Parathyroid adenoma (tissue), 2 donors: ENCODE data around the gene KAT5.
"Not testable (repeated sequence)": the region's sequence is repeated elsewhere in the genome, so short reads cannot be mapped to it uniquely, and the experiment has no call there.

Experiments used
- H2AFZ ChIP-seq: fragments of 300-600 bp; sonication (generic); one replicate; pipeline ENCODE4 v1.7.0; 2017; ENCODE audit warnings: antibody characterized with exemption, mild to moderate bottlenecking
- H3K27ac ChIP-seq: fragments of 300-600 bp; sonication (generic); one replicate; pipeline ENCODE4 v1.7.0; 2017
- H3K27me3 ChIP-seq: fragments of 300-600 bp; sonication (generic); one replicate; pipeline ENCODE4 v1.7.0; 2017; ENCODE audit warnings: low read length; ENCODE audit not compliant: control insufficient read depth, insufficient read depth
- H3K36me3 ChIP-seq: fragments of 300-600 bp; sonication (generic); one replicate; pipeline ENCODE4 v1.7.0; 2017; ENCODE audit warnings: low read length; ENCODE audit not compliant: control insufficient read depth, insufficient read depth
- H3K4me1 ChIP-seq: fragments of 300-600 bp; sonication (generic); one replicate; pipeline ENCODE4 v1.7.0; 2017; ENCODE audit warnings: control low read depth
- H3K4me2 ChIP-seq: fragments of 300-600 bp; sonication (generic); one replicate; pipeline ENCODE4 v1.7.0; 2017; ENCODE audit warnings: low read length
- H3K4me3 ChIP-seq: fragments of 300-600 bp; sonication (generic); one replicate; pipeline ENCODE4 v1.7.0; 2017; ENCODE audit warnings: low read depth, low read length
- H3K79me2 ChIP-seq: fragments of 300-600 bp; sonication (generic); one replicate; pipeline ENCODE4 v1.7.0; 2017; ENCODE audit warnings: control low read depth
- H3K9ac ChIP-seq: fragments of 300-600 bp; sonication (generic); one replicate; pipeline ENCODE4 v1.7.0; 2017; ENCODE audit warnings: mild to moderate bottlenecking
- H3K9me3 ChIP-seq: fragments of 300-600 bp; sonication (generic); one replicate; pipeline ENCODE4 v1.7.0; 2017; ENCODE audit warnings: low read length; ENCODE audit not compliant: control insufficient read depth
- CTCF ChIP-seq: fragments of 300-600 bp; sonication (generic); IDR thresholded peaks from one replicate; pipeline ENCODE4 v1.7.0; 2017; ENCODE audit warnings: antibody characterized with exemption, mild to moderate bottlenecking
- donor health status: primary hyperparathyroidism.

Gene KAT5

GRCh38 chr11:65727865-65728264 is 15.8 kb downstream of the KAT5 start:
- no peak for TF ChIP-seq CTCF
- Histone ChIP-seq H3K27ac (no peak overlapping the region), H3K36me3 (no peaks in the 10 kb centered on the region), H3K4me1 (no peaks in the 10 kb centered on the region), H2AFZ (no peak overlapping the region), H3K79me2 (no peaks in the 10 kb centered on the region), H3K27me3 (no peaks in the 10 kb centered on the region), H3K4me3 (no peak overlapping the region), H3K4me2 (no peak overlapping the region), H3K9me3 (no peaks in the 10 kb centered on the region), H3K9ac (no peak overlapping the region)

GRCh38 chr11:65730461-65730860 is 18.4 kb downstream of the KAT5 start:
- Histone ChIP-seq H3K4me3 (no peak overlapping the region), H2AFZ (no peak overlapping the region), H3K36me3 (no peaks in the 10 kb centered on the region), H3K4me1 (no peaks in the 10 kb centered on the region), H3K27me3 (no peaks in the 10 kb centered on the region), H3K9ac (no peak overlapping the region), H3K9me3 (no peaks in the 10 kb centered on the region), H3K79me2 (no peaks in the 10 kb centered on the region), H3K4me2 (no peak overlapping the region), H3K27ac (no peak overlapping the region)
- TF ChIP-seq CTCF: no peak

GRCh38 chr11:65735111-65735510 is 23.1 kb downstream of the KAT5 start:
- H3K9me3 ChIP-seq, H3K9ac ChIP-seq, H3K36me3 ChIP-seq, H3K27me3 ChIP-seq, H3K4me2 ChIP-seq, H3K4me1 ChIP-seq, H3K4me3 ChIP-seq, H3K79me2 ChIP-seq, H2AFZ ChIP-seq, H3K27ac ChIP-seq: not testable (repeated sequence)

- Histone ChIP-seq H3K79me2 (no peaks in the 10 kb centered on the region), H3K9me3 (no peaks in the 10 kb centered on the region), H3K9ac (no peak overlapping the region), H3K4me1 (no peaks in the 10 kb centered on the region), H3K27me3 (no peaks in the 10 kb centered on the region), H2AFZ (no peak overlapping the region), H3K27ac (no peak overlapping the region), H3K4me3 (no peak overlapping the region), H3K36me3 (no peaks in the 10 kb centered on the region), H3K4me2 (no peak overlapping the region)
- TF ChIP-seq CTCF: no peak
These were observed 24.8 kb downstream of the KAT5 start for GRCh38 chr11:65736810-65737209.

GRCh38 chr11:65739022-65739421 is 27.0 kb downstream of the KAT5 start:
- Histone ChIP-seq H3K4me3 (no peak overlapping the region), H3K36me3 (no peaks in the 10 kb centered on the region), H3K79me2 (no peaks in the 10 kb centered on the region), H3K27ac (no peak overlapping the region), H3K9ac (no peak overlapping the region), H3K4me2 (no peak overlapping the region), H3K4me1 (peaks cover 7% of the 10 kb centered on the region), H3K9me3 (no peaks in the 10 kb centered on the region), H2AFZ (no peak overlapping the region), H3K27me3 (no peaks in the 10 kb centered on the region)
- no peak for TF ChIP-seq CTCF
